ENCODE results near the gene ESPNL. TPM values are rescaled to one million over a fixed set of nuclear protein-coding genes. Genes with fewer than 3 reads are reported as not detected.
A peak's percentile ranks its signal among the peaks of the same experiment; 100 is the strongest.

ESPNL gene
- total and polyA plus RNA-seq, 2 of the 4 experiments (the other 2 are of a cell fraction) = 2.0 TPM

DNA sequence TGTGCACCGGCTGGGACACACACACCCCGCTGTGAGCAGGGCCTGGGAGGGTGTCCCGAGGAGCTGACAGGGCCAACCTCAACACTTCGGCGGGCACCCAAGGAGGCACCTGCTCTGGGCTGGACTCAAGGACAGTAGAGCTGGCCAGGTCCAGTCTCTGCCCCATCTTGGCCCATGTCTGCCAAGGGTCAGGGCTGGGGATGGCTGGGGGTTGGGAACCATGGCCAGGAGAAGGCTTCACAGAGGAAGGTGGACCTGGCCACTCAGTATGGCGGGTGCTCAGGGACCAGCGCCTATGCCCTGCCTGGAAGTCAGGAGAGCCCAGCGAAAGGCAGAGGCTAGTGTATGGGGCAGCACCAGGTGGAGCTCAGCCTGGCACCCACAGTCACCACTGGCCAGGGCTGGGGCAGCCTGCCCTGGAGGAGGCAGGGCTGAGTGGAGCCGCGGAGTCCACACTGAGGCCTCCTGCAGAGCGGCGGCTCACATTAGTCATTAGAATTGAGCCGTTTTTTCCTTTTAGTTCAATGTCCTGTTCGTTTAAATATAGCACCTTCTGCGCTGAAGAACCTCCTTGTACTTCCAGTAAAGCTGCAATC is 62.8 kb downstream of the ESPNL start:
- WGBS, 2 experiments (ENCODE audit: extremely low coverage in 2 of 2, insufficient read length in 1 of 2) = 52% methylated on average over 10 of the region's 15 CpGs; no CpG with 5 or more reads in 1 of the 2 experiments
- intact Hi-C loops (cut with micrococcal nuclease) (no loop called here), in situ Hi-C loops (cut with MboI; ENCODE audit: low sequenced_read_pairs) (no loop called here), dilution Hi-C loops (cut with HindIII; ENCODE audit: low sequenced_read_pairs, unreplicated experiment) (no loop called here)
- Histone ChIP-seq H2AK5ac (ENCODE audit: low read depth, low read length) (peak overlapping the region; percentile 18; the same call in 1 of the 2 replicates), H3K56ac (ENCODE audit: extremely low read depth, insufficient read depth, low read length) (no peak overlapping the region), H3K9ac (ENCODE audit: low read depth, low read length) (no peak overlapping the region), H3K79me1 (ENCODE audit: low read depth in 1 of 2, low read length in 2 of 2) (peaks cover 3 to 8% of the 10 kb centered on the region in 2 experiments; a peak in 3 of 4 replicates), H2BK5ac (ENCODE audit: low read depth, low read length, poor library complexity, severe bottlenecking) (no peak overlapping the region), H4K91ac (ENCODE audit: insufficient read depth, low read depth, low read length) (no peak overlapping the region; the same call in 1 of the 2 replicates), H3K9me3 (ENCODE audit: control insufficient read depth, insufficient read depth, low read length) (no peaks in the 10 kb centered on the region), H3K4me2 (ENCODE audit: low read depth, low read length) (no peak overlapping the region), H3K27me3 (ENCODE audit: control insufficient read depth, insufficient read depth, low read length) (peaks cover 2% of the 10 kb centered on the region; the same call in 1 of the 2 replicates), H3K14ac (replicated peaks; ENCODE audit: low read depth, low read length) (no peak overlapping the region), H4K8ac (ENCODE audit: low read depth in 2 of 2, low read length in 2 of 2) (no peak overlapping the region), H3K4ac (ENCODE audit: low read depth, low read length) (no peak overlapping the region), H3K23ac (ENCODE audit: low read depth, low read length) (no peak overlapping the region), H3K4me1 (ENCODE audit: control insufficient read depth, insufficient read depth, low read length) (peaks cover 21% of the 10 kb centered on the region), H2BK15ac (ENCODE audit: low read depth, low read length) (no peak overlapping the region), H2BK20ac (ENCODE audit: low read depth, low read length) (no peak overlapping the region), H3K9me1 (ENCODE audit: insufficient read depth, low read length) (peaks cover 11% of the 10 kb centered on the region), H3K27ac (ENCODE audit: insufficient read depth, low read length) (no peak overlapping the region), H2BK120ac (ENCODE audit: low read depth, low read length) (no peak overlapping the region), H2AFZ (replicated peaks; ENCODE audit: low read length, poor library complexity) (peak overlapping the region; percentile 66), H4K20me1 (ENCODE audit: insufficient read depth, low read length) (no peaks in the 10 kb centered on the region), H3K18ac (ENCODE audit: low read depth, low read length) (no peak overlapping the region), H3K36me3 (ENCODE audit: control insufficient read depth, insufficient read depth, low read length) (peaks cover 5% of the 10 kb centered on the region; the same call in 1 of the 2 replicates), H3K4me3 (ENCODE audit: insufficient read depth, low read depth, low read length) (no peak overlapping the region), H2AK9ac (replicated peaks; ENCODE audit: low read depth, low read length, poor library complexity) (no peak overlapping the region), H4K5ac (ENCODE audit: low read depth, low read length) (no peak overlapping the region)
- CTCF ChIA-PET = interaction anchor here (0.5 kb wide), 1 partner anchor 12 kb away, joined by 5 read pairs; no protein-coding TSS in a partner anchor
- POLR2A ChIA-PET (ENCODE audit: unreplicated experiment) = no interaction called here
- TF ChIP-seq, protein P1, sequence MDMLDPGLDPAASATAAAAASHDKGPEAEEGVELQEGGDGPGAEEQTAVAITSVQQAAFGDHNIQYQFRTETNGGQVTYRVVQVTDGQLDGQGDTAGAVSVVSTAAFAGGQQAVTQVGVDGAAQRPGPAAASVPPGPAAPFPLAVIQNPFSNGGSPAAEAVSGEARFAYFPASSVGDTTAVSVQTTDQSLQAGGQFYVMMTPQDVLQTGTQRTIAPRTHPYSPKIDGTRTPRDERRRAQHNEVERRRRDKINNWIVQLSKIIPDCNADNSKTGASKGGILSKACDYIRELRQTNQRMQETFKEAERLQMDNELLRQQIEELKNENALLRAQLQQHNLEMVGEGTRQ (IDR thresholded peaks at IDR 0.05; ENCODE audit: low read depth, low read length) = no peak
- TF ChIP-seq RAD21 (IDR thresholded peaks at IDR 0.05; ENCODE audit: low read length) (no peak), MAZ (IDR thresholded peaks at IDR 0.05; ENCODE audit: borderline replicate concordance, low read depth, low read length) (no peak), FOS (IDR thresholded peaks at IDR 0.05; ENCODE audit: low read depth, low read length) (no peak), CHD1 (IDR thresholded peaks at IDR 0.05; ENCODE audit: low read depth, low read length) (no peak), POLR2A (IDR thresholded peaks at IDR 0.05; ENCODE audit: low read depth, low read length) (no peak), MAFK (IDR thresholded peaks at IDR 0.05; ENCODE audit: low read depth, low read length) (no peak), NFE2L2 (IDR thresholded peaks at IDR 0.05; ENCODE audit: low read depth, low read length) (no peak), MXI1 (IDR thresholded peaks at IDR 0.05; ENCODE audit: borderline replicate concordance, low read depth, low read length) (no peak), SMC3 (IDR thresholded peaks at IDR 0.05; ENCODE audit: low read depth, low read length) (no peak), RFX5 (IDR thresholded peaks at IDR 0.05; ENCODE audit: low read depth, low read length) (no peak), BHLHE40 (IDR thresholded peaks at IDR 0.05; ENCODE audit: low read depth, low read length) (no peak), CEBPB (IDR thresholded peaks at IDR 0.05; ENCODE audit: low read depth, low read length) (no peak), RCOR1 (IDR thresholded peaks at IDR 0.05; ENCODE audit: insufficient replicate concordance, low read length) (no peak)
- TF ChIP-seq, protein P2, sequence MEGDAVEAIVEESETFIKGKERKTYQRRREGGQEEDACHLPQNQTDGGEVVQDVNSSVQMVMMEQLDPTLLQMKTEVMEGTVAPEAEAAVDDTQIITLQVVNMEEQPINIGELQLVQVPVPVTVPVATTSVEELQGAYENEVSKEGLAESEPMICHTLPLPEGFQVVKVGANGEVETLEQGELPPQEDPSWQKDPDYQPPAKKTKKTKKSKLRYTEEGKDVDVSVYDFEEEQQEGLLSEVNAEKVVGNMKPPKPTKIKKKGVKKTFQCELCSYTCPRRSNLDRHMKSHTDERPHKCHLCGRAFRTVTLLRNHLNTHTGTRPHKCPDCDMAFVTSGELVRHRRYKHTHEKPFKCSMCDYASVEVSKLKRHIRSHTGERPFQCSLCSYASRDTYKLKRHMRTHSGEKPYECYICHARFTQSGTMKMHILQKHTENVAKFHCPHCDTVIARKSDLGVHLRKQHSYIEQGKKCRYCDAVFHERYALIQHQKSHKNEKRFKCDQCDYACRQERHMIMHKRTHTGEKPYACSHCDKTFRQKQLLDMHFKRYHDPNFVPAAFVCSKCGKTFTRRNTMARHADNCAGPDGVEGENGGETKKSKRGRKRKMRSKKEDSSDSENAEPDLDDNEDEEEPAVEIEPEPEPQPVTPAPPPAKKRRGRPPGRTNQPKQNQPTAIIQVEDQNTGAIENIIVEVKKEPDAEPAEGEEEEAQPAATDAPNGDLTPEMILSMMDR (conservative IDR thresholded peaks at IDR 0.05; ENCODE audit: low read depth, low read length) = no peak
- TF ChIP-seq, protein P3, sequence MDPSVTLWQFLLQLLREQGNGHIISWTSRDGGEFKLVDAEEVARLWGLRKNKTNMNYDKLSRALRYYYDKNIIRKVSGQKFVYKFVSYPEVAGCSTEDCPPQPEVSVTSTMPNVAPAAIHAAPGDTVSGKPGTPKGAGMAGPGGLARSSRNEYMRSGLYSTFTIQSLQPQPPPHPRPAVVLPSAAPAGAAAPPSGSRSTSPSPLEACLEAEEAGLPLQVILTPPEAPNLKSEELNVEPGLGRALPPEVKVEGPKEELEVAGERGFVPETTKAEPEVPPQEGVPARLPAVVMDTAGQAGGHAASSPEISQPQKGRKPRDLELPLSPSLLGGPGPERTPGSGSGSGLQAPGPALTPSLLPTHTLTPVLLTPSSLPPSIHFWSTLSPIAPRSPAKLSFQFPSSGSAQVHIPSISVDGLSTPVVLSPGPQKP (IDR thresholded peaks at IDR 0.05; ENCODE audit: borderline replicate concordance, low read depth, low read length) = no peak
- DNase-seq (no peak), ATAC-seq (ENCODE audit: low read depth) (no peak)
- no TSS peak for BruUV-seq (replicated peaks)

Measured in IMR-90 (cell line).